DMS53 treated with DMSO at 0.1 percent for 48 hours (cell line): ENCODE measurements around the gene SPAST.
"Not testable (repeated sequence)": the region's sequence is repeated elsewhere in the genome, so short reads cannot be mapped to it uniquely, and the experiment has no call there.

Experiments
- DNase-seq: peaks from one replicate; lab custom pipeline; 2025; ENCODE audit not compliant: unreplicated experiment; lab: John Stamatoyannopoulos, UW

SPAST gene

DNA sequence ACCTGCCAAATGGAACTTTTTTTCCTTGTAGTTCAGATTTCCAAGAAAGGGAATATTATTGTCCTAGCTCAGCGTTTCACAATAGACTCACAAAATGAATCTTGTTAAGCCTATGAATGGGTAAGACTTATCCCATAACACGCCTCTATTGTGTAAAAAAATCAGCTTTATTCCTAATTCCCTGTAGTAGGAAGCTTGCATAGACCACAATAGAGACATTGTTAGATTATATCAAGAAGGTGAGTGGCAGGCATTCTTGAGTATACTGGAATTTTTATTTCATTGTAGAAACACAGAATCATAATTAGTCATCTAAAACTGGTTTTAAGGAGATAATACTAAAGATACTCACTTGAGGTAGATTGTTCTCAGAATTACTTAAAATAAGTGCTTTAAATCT, 55.8 kb downstream of the SPAST start:
- DNase-seq: no peak

GRCh38 chr2:32124660-32125059, 61.3 kb downstream of the SPAST start:
- no peak for DNase-seq

DNA sequence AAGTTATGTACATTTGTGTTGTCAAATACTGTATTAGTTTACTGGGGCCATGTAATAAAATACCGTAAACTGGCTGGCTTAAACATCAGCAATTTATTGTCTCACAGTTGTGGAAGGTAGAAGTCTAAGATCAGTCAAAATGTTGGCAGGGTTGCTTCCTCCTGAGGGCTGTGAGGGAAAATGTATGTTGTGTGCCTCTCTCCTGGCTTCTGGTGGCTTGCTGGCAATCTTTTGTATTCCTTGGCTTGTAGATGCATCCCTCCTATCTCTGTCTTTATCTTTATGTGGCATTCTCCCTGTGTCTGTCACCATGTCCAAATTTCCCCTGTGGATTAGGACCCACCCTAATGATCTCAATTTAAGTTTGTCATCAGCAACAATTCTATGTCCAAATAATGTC, 65.3 kb downstream of the SPAST start:
- DNase-seq: no peak

- no peak for DNase-seq
Measured at GRCh38 chr2:32129086-32129485, 65.7 kb downstream of the SPAST start.

DNA sequence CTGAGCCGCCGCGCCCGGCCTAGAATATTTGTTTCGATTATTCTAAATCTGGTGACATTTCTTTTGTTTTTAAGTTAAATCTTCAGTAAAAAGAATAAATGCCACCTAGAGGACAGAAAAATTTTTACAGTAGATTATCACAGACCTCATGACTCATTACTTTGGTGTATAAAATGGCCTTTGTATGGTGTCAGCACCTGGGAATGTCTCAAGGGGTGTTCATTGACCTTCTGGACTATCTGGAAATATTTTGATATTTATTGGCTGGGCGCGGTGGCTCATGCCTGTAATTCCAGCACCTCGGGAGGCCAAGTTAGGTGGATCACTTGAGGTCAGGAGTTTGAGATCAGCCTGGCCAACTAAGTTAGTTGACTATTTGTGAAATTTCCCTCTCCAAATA, 72.1 kb downstream of the SPAST start:
- no peak for DNase-seq

GRCh38 chr2:32136097-32136496, 72.7 kb downstream of the SPAST start:
- no peak for DNase-seq

- not testable (repeated sequence) for DNase-seq
Measured at GRCh38 chr2:32151544-32151943, 88.2 kb downstream of the SPAST start.

- DNase-seq: no peak
Measured at GRCh38 chr2:32159678-32160077, 96.3 kb downstream of the SPAST start.

DNA sequence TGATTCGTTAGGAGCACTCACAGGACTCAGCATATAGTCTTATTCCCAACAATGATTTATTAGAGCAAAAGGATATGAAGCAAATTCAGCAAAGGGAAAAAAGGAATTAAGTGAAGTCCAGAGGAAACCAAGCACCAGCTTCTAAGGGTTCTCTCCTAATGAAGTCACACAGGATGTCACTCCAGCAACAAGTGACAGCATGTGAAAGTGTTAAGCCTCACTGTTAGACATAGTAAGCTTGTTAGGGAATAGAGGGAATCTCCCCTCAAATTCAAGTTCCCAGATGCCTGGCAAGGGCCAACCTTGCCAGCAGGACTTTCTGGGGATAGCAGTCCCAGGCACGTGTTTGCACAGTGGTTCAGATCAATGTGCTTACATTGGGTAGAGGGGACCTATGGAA, 97.9 kb downstream of the SPAST start:
- no peak for DNase-seq

GRCh38 chr2:32164254-32164653, 100.9 kb downstream of the SPAST start:
- not testable (repeated sequence) for DNase-seq

DNA sequence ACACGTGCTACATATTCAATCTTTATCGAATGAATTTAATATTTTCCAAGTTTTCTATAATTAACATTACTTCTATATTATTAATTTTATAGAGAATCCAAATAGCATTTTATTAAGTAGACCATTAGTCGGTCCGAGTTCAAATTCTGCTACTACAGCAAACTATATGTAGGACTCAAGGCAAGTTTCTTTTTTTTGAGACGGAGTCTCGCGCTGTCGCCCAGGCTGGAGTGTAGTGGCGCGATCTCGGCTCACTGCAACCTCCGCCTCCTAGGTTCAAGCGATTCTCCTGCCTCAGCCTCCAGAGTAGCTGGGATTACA, 101.6 kb downstream of the SPAST start:
- DNase-seq: not testable (repeated sequence)

GRCh38 chr2:32166115-32166574, 102.8 kb downstream of the SPAST start:
- DNase-seq: no peak

DNA sequence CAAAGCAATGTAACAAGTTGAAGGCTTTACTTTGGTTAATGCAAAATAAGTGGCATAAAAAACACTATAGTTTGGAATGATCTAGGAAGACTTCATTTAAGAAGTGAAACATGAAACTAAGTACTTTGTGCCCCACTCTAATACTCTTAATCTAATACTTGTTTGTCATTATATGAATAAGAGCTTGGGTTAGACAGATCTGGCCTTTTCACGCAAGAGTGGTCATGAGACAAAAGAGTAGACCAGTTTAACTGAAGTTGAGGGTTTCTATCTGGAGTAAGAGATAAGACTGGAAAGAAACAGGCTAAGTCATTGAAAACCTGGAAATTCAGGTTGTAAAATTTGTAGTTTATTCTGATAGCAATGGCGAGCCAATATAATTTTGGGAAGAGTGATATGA, 105.2 kb downstream of the SPAST start:
- DNase-seq: no peak

DNA sequence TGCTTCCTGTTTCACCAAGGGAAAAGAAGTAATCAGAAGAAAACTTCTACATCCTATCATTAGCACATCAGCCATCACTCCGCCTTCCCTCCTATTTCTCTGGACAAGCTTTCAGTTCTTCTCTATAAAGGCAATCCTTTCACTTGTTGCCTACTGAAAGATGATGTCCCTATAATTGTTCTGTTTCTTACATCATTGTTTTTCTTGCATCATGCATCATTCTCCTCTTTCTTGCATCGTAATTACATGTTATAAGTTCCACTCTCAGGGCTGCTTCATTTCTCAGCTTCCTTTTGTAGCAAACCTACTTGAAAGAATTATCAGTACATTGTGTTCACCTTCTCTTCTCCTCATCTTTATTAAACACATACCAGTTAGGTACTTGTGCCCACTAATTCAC, 109.5 kb downstream of the SPAST start:
- no peak for DNase-seq

GRCh38 chr2:32182667-32183066, 119.3 kb downstream of the SPAST start:
- DNase-seq: no peak

GRCh38 chr2:32189011-32189410, 125.7 kb downstream of the SPAST start:
- DNase-seq: no peak

DNA sequence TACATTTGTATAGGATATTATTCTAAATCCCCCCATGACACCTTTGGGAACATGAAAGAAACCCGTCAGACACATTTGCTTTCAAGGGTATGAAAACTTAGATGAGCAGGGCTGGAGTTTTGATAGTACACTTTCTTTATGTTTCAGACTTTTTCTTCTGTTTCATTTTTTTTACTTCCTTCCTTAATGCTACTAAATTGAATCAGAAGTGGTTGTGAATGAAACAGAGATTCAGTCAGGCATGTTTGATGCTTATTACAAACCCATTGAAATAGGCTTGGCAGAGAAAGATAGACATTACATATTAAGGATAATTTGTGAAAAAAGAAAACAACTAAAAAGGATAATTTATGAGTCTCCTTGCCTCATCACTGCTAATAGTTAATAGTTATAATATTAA, 129.1 kb downstream of the SPAST start:
- no peak for DNase-seq

DNA sequence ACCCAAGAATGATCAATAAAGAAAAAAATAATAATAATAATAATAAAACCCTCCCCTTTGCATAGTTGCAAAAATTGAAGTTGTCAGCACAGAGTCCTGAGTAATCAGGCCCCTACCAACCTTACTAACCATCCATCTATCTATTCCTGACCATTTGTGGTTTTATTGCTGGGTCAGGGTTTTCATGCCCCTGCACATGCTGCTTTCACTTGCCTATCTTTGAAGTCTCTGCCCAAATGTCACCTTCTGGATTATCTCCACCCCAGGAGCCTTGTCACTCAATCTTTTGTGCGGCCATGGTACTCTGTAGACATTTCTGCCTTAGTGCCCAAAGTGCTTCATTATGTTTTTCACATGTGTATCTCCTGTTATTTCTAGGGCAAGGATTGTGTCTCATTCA, 137.5 kb downstream of the SPAST start:
- DNase-seq: no peak

GRCh38 chr2:32203428-32203827, 140.1 kb downstream of the SPAST start:
- not testable (repeated sequence) for DNase-seq
